A673 (cell line): ENCODE measurements around the gene MPRIP. TPM values are rescaled to one million over a fixed set of nuclear protein-coding genes. Genes with fewer than 3 reads are reported as not detected.

Experiments used
- BruUV-seq: library from RNA; stranded (reverse); fragments of 400-500 nt; replicated peaks from 2 replicates; lab custom pipeline; 2021; lab: Mats Ljungman, UMichigan
- CTCF ChIA-PET: fragments of 300-600 bp; sonication (Branson Sonifier 250); formaldehyde crosslinking; loops from one replicate; lab custom pipeline; 2022; ENCODE audit warnings: antibody characterized with exemption; lab: Charles Lee
- POLR2A ChIA-PET: fragments of 300-600 bp; sonication (Branson Sonifier 250); formaldehyde crosslinking; loops from one replicate; lab custom pipeline; 2022; ENCODE audit warnings: antibody characterized with exemption; ENCODE audit not compliant: low non-redundant PET; lab: Charles Lee
- DNase-seq: peaks from one replicate; pipeline ENCODE4 v3.0.0-alpha.2; 2015; ENCODE audit warnings: low spot score
- H3K27ac ChIP-seq: fragments of 200-600 bp; sonication (generic); 2 replicates; pipeline ENCODE4 v1.5.1; 2016; ENCODE audit warnings: mixed run types, low read depth, mild to moderate bottlenecking, mixed read lengths, antibody characterized with exemption, low read length; ENCODE audit not compliant: poor library complexity, severe bottlenecking
- H3K27me3 ChIP-seq: fragments of 200-600 bp; sonication (generic); replicated peaks from 2 replicates; pipeline ENCODE4 v1.6.1; 2017; ENCODE audit warnings: mixed run types, low read depth, mild to moderate bottlenecking, mixed read lengths, antibody characterized with exemption, low read length; ENCODE audit not compliant: insufficient read depth, poor library complexity
- H3K36me3 ChIP-seq: fragments of 200-600 bp; sonication (generic); 2 replicates; pipeline ENCODE4 v1.6.1; 2016; ENCODE audit warnings: mixed run types, mild to moderate bottlenecking, mixed read lengths, antibody characterized with exemption, low read length; ENCODE audit not compliant: insufficient read depth, poor library complexity, severe bottlenecking
- H3K4me1 ChIP-seq: fragments of 200-600 bp; sonication (generic); 2 replicates; pipeline ENCODE4 v1.6.1; 2017; ENCODE audit warnings: mixed run types, mild to moderate bottlenecking, mixed read lengths, antibody characterized with exemption, low read length; ENCODE audit not compliant: insufficient read depth, poor library complexity, severe bottlenecking
- H3K4me3 ChIP-seq: fragments of 200-600 bp; sonication (generic); 2 replicates; pipeline ENCODE4 v1.5.1; 2016; ENCODE audit warnings: low read depth, mixed run types, mild to moderate bottlenecking, mixed read lengths, low read length; ENCODE audit not compliant: poor library complexity, severe bottlenecking
- H3K9me3 ChIP-seq: fragments of 200-600 bp; sonication (generic); 2 replicates; pipeline ENCODE4 v1.6.1; 2016; ENCODE audit warnings: mixed run types, low read depth, mild to moderate bottlenecking, mixed read lengths, antibody characterized with exemption, low read length; ENCODE audit not compliant: poor library complexity, severe bottlenecking
- EZH2 ChIP-seq: fragments of 200-600 bp; sonication (generic); IDR thresholded peaks from 2 replicates; pipeline ENCODE4 v1.6.1; 2017; ENCODE audit warnings: borderline replicate concordance, low read depth, mild to moderate bottlenecking, mixed read lengths, antibody characterized with exemption, low read length; ENCODE audit not compliant: poor library complexity, severe bottlenecking
- intact Hi-C: fragments of 100-400 bp; cut with micrococcal nuclease; formaldehyde crosslinking; loops from one replicate; pipeline ENCODE4 v1.10.0; 2022; ENCODE audit not compliant: unreplicated experiment
- total RNA-seq: library from RNA; stranded (reverse); gene quantifications from 2 replicates; pipeline ENCODE4 v1.2.3, GENCODE V29; 2021
- TF ChIP-seq, protein P1 (sequence below): fragments of 300-800, 200-600 bp; sonication (generic); conservative IDR thresholded peaks from 2 replicates; pipeline ENCODE4 v1.5.1; 2017; ENCODE audit warnings: low read depth, mild to moderate bottlenecking, antibody characterized with exemption, low read length, moderate library complexity, mixed read lengths

MPRIP gene
- total RNA-seq, 1 experiment from 2014 or later, result 290 TPM

DNA sequence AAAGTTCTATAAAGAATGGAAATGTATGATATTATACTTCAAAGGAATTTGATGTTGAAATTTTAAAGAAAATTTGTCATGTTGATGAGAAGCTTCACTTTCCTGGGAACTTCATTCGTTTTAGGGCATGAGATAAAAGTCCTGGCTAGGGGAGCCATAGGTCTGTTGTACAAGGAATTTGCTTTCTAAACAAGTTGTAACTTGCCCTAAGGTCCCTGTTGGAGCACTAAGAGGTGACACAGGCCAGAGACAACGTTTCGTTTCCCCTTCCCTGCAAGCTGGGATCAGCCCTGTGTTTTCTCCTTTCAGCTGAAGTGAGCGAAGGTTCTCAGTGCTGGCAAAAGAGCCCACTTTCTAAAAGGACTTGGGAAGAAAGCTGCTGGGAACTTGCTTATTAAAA is 147.3 kb downstream of the MPRIP start:
- H3K27me3 ChIP-seq, result no peaks in the 10 kb centered on the region
- CTCF ChIA-PET, result no interaction called here
- no peaks in the 10 kb centered on the region for H3K4me1 ChIP-seq
- peaks cover 6% of the 10 kb centered on the region for H3K36me3 ChIP-seq
- no peak for DNase-seq
- POLR2A ChIA-PET, result no interaction called here
- TF ChIP-seq, protein P1, sequence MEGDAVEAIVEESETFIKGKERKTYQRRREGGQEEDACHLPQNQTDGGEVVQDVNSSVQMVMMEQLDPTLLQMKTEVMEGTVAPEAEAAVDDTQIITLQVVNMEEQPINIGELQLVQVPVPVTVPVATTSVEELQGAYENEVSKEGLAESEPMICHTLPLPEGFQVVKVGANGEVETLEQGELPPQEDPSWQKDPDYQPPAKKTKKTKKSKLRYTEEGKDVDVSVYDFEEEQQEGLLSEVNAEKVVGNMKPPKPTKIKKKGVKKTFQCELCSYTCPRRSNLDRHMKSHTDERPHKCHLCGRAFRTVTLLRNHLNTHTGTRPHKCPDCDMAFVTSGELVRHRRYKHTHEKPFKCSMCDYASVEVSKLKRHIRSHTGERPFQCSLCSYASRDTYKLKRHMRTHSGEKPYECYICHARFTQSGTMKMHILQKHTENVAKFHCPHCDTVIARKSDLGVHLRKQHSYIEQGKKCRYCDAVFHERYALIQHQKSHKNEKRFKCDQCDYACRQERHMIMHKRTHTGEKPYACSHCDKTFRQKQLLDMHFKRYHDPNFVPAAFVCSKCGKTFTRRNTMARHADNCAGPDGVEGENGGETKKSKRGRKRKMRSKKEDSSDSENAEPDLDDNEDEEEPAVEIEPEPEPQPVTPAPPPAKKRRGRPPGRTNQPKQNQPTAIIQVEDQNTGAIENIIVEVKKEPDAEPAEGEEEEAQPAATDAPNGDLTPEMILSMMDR, result no peak
- TF ChIP-seq EZH2, result no peak
- no TSS peak for BruUV-seq
- intact Hi-C loops, result no loop called here
- no peak overlapping the region for H3K4me3 ChIP-seq
- no peaks in the 10 kb centered on the region for H3K9me3 ChIP-seq
- H3K27ac ChIP-seq, result no peak overlapping the region

DNA sequence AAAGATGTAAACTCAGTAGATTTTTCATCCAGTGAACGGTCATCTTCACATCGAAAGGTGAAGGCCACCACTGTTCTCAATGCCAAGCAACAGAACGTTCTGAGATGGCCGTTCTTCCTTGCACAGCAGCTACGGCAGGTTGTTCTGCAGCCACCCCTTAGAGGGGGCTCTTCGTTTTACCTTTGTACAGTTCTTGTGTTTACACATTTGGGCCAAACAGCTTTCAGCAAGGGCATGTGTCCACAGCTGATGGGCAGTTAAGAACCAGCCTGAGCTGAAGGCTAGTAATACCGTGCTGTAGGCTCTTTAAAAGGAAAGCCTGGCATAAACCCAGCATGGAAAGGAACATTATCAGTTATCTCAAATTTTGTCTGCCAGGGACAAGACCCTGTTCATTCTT is 147.9 kb downstream of the MPRIP start:
- H3K4me3 ChIP-seq, result no peak overlapping the region
- DNase-seq, result no peak
- H3K4me1 ChIP-seq, result no peaks in the 10 kb centered on the region
- ChIA-PET CTCF (interaction anchor here (1.1 kb wide), 1 partner anchor 125 kb away, joined by 3 read pairs; no protein-coding TSS in a partner anchor), POLR2A (no interaction called here)
- H3K27ac ChIP-seq, result no peak overlapping the region
- H3K9me3 ChIP-seq, result no peaks in the 10 kb centered on the region
- no peaks in the 10 kb centered on the region for H3K27me3 ChIP-seq
- no peak for TF ChIP-seq EZH2
- TF ChIP-seq, protein P1, result no peak
- intact Hi-C loops, result no loop called here
- peaks cover 4% of the 10 kb centered on the region for H3K36me3 ChIP-seq
- BruUV-seq, result no TSS peak

GRCh38 chr17:17191346-17191792 is 149.1 kb downstream of the MPRIP start:
- H3K36me3 ChIP-seq, result peaks cover 4% of the 10 kb centered on the region
- H3K4me1 ChIP-seq, result no peaks in the 10 kb centered on the region
- no peak overlapping the region for H3K27ac ChIP-seq
- ChIA-PET POLR2A (no interaction called here), CTCF (no interaction called here)
- no peak overlapping the region for H3K4me3 ChIP-seq
- intact Hi-C loops, result no loop called here
- BruUV-seq, result no TSS peak
- H3K9me3 ChIP-seq, result no peaks in the 10 kb centered on the region
- no peak for DNase-seq
- TF ChIP-seq, protein P1, result no peak
- TF ChIP-seq EZH2, result no peak
- H3K27me3 ChIP-seq, result no peaks in the 10 kb centered on the region
